ENCODE measurements around the gene DOCK10.

Gene DOCK10

GRCh38 chr2:225013425-225014365 lies 28.6 kb downstream of the DOCK10 start:
- DNase-seq (ENCODE audit: low read depth in 2 of 2) = no peak

- DNase-seq (ENCODE audit: low read depth in 2 of 2) = no peak
Measured at GRCh38 chr2:225011585-225011984, 30.7 kb downstream of the DOCK10 start.

- no peak for DNase-seq (ENCODE audit: low read depth in 2 of 2)
Measured at GRCh38 chr2:225010804-225011203, 31.5 kb downstream of the DOCK10 start.

- DNase-seq (ENCODE audit: low read depth in 2 of 2) = no peak
Measured at GRCh38 chr2:225009768-225010167, 32.5 kb downstream of the DOCK10 start.

- no peak for DNase-seq (ENCODE audit: low read depth in 2 of 2)
Measured at GRCh38 chr2:225008935-225009334, 33.3 kb downstream of the DOCK10 start.

GRCh38 chr2:225008179-225008856 lies 34.0 kb downstream of the DOCK10 start:
- DNase-seq (ENCODE audit: low read depth in 2 of 2) = no peak

- DNase-seq (ENCODE audit: low read depth in 2 of 2) = no peak
Measured at GRCh38 chr2:225006730-225007129, 35.5 kb downstream of the DOCK10 start.

GRCh38 chr2:225004597-225004996 lies 37.7 kb downstream of the DOCK10 start:
- no peak for DNase-seq (ENCODE audit: low read depth in 2 of 2)

- DNase-seq (ENCODE audit: low read depth in 2 of 2) = no peak
Measured at GRCh38 chr2:225002656-225003045, 39.6 kb downstream of the DOCK10 start.

- DNase-seq (ENCODE audit: low read depth in 2 of 2) = peak; percentile 37 to 56
Measured at GRCh38 chr2:225002039-225002655, 40.1 kb downstream of the DOCK10 start.

GRCh38 chr2:224999754-225000153 lies 42.5 kb downstream of the DOCK10 start:
- no peak for DNase-seq (ENCODE audit: low read depth in 2 of 2)

- DNase-seq (ENCODE audit: low read depth in 2 of 2) = no peak
Measured at GRCh38 chr2:224999321-224999720, 42.9 kb downstream of the DOCK10 start.

- DNase-seq (ENCODE audit: low read depth in 2 of 2) = no peak
Measured at GRCh38 chr2:224997802-224998201, 44.5 kb downstream of the DOCK10 start.

- DNase-seq (ENCODE audit: low read depth in 2 of 2) = no peak
Measured at GRCh38 chr2:224995419-224995818, 46.8 kb downstream of the DOCK10 start.

GRCh38 chr2:224994242-224994823 lies 47.9 kb downstream of the DOCK10 start:
- no peak for DNase-seq (ENCODE audit: low read depth in 2 of 2)

GRCh38 chr2:224990710-224991109 lies 51.6 kb downstream of the DOCK10 start:
- DNase-seq (ENCODE audit: low read depth in 2 of 2) = no peak

- DNase-seq (ENCODE audit: low read depth in 2 of 2) = no peak
Measured at GRCh38 chr2:224987733-224988132, 54.5 kb downstream of the DOCK10 start.

- no peak for DNase-seq (ENCODE audit: low read depth in 2 of 2)
Measured at GRCh38 chr2:224986477-224986876, 55.8 kb downstream of the DOCK10 start.

GRCh38 chr2:224984637-224985036 lies 57.6 kb downstream of the DOCK10 start:
- DNase-seq (ENCODE audit: low read depth in 2 of 2) = no peak

- DNase-seq (ENCODE audit: low read depth in 2 of 2) = no peak
Measured at GRCh38 chr2:224983712-224984554, 58.3 kb downstream of the DOCK10 start.

Measured in stimulated activated CD4-positive, alpha-beta T cell treated with anti-CD3 and anti-CD28 coated beads, Interleukin-15, amount 100 ng/mL, for 48 hours (primary cell).